HepG2 (cell line): ENCODE measurements around the gene MAIP1. TPM values are rescaled to one million over a fixed set of nuclear protein-coding genes. Genes with fewer than 3 reads are reported as not detected.

Experiments
- ETV6 ChIP-seq: sonication (generic); formaldehyde crosslinking; conservative IDR thresholded peaks from 2 replicates; pipeline ENCODE4 v1.4.0; 2020; ENCODE audit warnings: missing genetic modification reagents
- HNRNPLL ChIP-seq: fragments of 200-400 bp; formaldehyde crosslinking; IDR thresholded peaks from 2 replicates; pipeline ENCODE4 v1.6.1; 2017; ENCODE audit warnings: mild to moderate bottlenecking, low read depth, low read length; ENCODE audit not compliant: poor library complexity, severe bottlenecking
- JARID2 ChIP-seq: sonication (generic); formaldehyde crosslinking; IDR thresholded peaks from 2 replicates; pipeline ENCODE4 v1.8.1; 2023; ENCODE audit warnings: missing genetic modification reagents, inconsistent platforms; ENCODE audit not compliant: insufficient replicate concordance
- KAT7 ChIP-seq: IDR thresholded peaks from 2 replicates; pipeline ENCODE4 v1.6.1; 2018; ENCODE audit warnings: borderline replicate concordance, missing compliant biosample characterization
- KMT2A ChIP-seq: sonication (generic); formaldehyde crosslinking; IDR thresholded peaks from 2 replicates; pipeline ENCODE4 v1.4.0; 2020; ENCODE audit warnings: missing genetic modification reagents
- NAIF1 ChIP-seq: sonication (generic); formaldehyde crosslinking; IDR thresholded peaks from 2 replicates; pipeline ENCODE4 v1.5.0; 2020; ENCODE audit warnings: mild to moderate bottlenecking, missing genetic modification reagents, borderline replicate concordance
- NFE2 ChIP-seq: sonication (generic); formaldehyde crosslinking; IDR thresholded peaks from 2 replicates; pipeline ENCODE4 v1.4.0; 2020; ENCODE audit warnings: missing genetic modification reagents
- PCBP2 ChIP-seq: fragments of 200-400 bp; formaldehyde crosslinking; optimal IDR thresholded peaks from 2 replicates; pipeline ENCODE3; 2018; ENCODE audit warnings: low read length, low read depth; ENCODE audit not compliant: poor library complexity, severe bottlenecking
- POLR2A ChIP-seq, 2 experiments: IDR thresholded peaks; 2 replicates each; pipeline ENCODE4 v1.6.1; 2011; ENCODE audit warnings: low read depth in 2 of 2, low read length in 2 of 2, mild to moderate bottlenecking in 1 of 2, moderate library complexity in 1 of 2; ENCODE audit not compliant: insufficient read depth in 1 of 2
- SALL1 ChIP-seq: sonication (generic); formaldehyde crosslinking; IDR thresholded peaks from 2 replicates; pipeline ENCODE4 v1.8.0; 2022; ENCODE audit warnings: mild to moderate bottlenecking, missing genetic modification reagents
- SNAPC4 ChIP-seq: sonication (generic); formaldehyde crosslinking; IDR thresholded peaks from 2 replicates; pipeline ENCODE4 v1.4.0; 2020; ENCODE audit warnings: mild to moderate bottlenecking, missing genetic modification reagents
- TEF ChIP-seq: sonication (generic); formaldehyde crosslinking; IDR thresholded peaks from 2 replicates; pipeline ENCODE4 v1.5.0; 2020; ENCODE audit warnings: missing genetic modification reagents
- TFAP4 ChIP-seq: sonication (generic); IDR thresholded peaks from 2 replicates; pipeline ENCODE4 v1.6.1; 2016; ENCODE audit warnings: low read depth, borderline replicate concordance
- TMF1 ChIP-seq: sonication (generic); formaldehyde crosslinking; IDR thresholded peaks from 2 replicates; pipeline ENCODE4 v1.8.1; 2022; ENCODE audit warnings: low read depth, missing genetic modification reagents
- U2AF1 ChIP-seq: fragments of 200-400 bp; formaldehyde crosslinking; optimal IDR thresholded peaks from 2 replicates; pipeline ENCODE3; 2017; ENCODE audit warnings: mild to moderate bottlenecking, low read depth, low read length
- ZFP90 ChIP-seq: sonication (generic); formaldehyde crosslinking; IDR thresholded peaks from 2 replicates; pipeline ENCODE4 v1.8.0; 2022; ENCODE audit warnings: missing genetic modification reagents, mild to moderate bottlenecking, inconsistent platforms, borderline replicate concordance
- ZHX1 ChIP-seq: sonication (generic); formaldehyde crosslinking; IDR thresholded peaks from 2 replicates; pipeline ENCODE4 v1.8.1; 2022; ENCODE audit warnings: low read depth, mild to moderate bottlenecking, missing genetic modification reagents
- ZNF33A ChIP-seq: sonication (generic); formaldehyde crosslinking; IDR thresholded peaks from 2 replicates; pipeline ENCODE4 v1.5.1; 2020; ENCODE audit warnings: missing genetic modification reagents, mild to moderate bottlenecking, moderate library complexity, borderline replicate concordance
- ZNF790 ChIP-seq: sonication (generic); formaldehyde crosslinking; IDR thresholded peaks from 2 replicates; pipeline ENCODE4 v1.8.0; 2022; ENCODE audit warnings: missing genetic modification reagents, mild to moderate bottlenecking, borderline replicate concordance
- polyA plus RNA-seq, 8 experiments: library from polyadenylated mRNA; depleted of rRNA in 3 of 8; stranded (reverse) in 7 of 8; unstranded in 1 of 8; fragments of >200 nt; fragmentation: Illumina TruSeq in 4 of 8; extraction: Trizol in 4 of 8; gene quantifications; 2 replicates each; pipeline versions ENCODE4 v1.2.1 to v1.2.3, GENCODE V29; 2011 to 2016; ENCODE audit warnings: low read depth in 4 of 8, missing spikeins in 1 of 8, mixed read lengths in 1 of 8; ENCODE audit not compliant: insufficient read depth in 1 of 8
- total RNA-seq, 5 experiments: library from RNA; depleted of rRNA; stranded (reverse); fragments of >200 nt; fragmentation: Illumina TruSeq; extraction: Trizol; gene quantifications; 2 replicates each; pipeline ENCODE4 v1.2.3, GENCODE V29; 2016; ENCODE audit warnings: low read depth in 1 of 5

Gene MAIP1
- total and polyA plus RNA-seq, 2 of the 13 experiments (the other 11 are each of a cell fraction or from before 2014, with no cell fraction given) = 22.3 to 72.9 TPM

GRCh38 chr2:199911052-199911876 is 44.1 kb upstream of the MAIP1 start, which contains the start of gene C2orf69 (continued):
- TF ChIP-seq ZHX1 (CRISPR knock-in tag) (peak; percentile 76; the same call in 1 of the 2 replicates), U2AF1 (peak; percentile 56), TMF1 (CRISPR knock-in tag) (peak; percentile 92), ZFP90 (CRISPR knock-in tag) (peak; percentile 81; the same call in 1 of the 2 replicates), ZNF33A (CRISPR knock-in tag) (no peak), KAT7 (CRISPR knock-in tag) (peak; percentile 99), TFAP4 (0 out of 2 replicates have a peak, but pooled peaks have one; percentile 3), TEF (CRISPR knock-in tag) (peak; percentile 15; the same call in 1 of the 2 replicates), JARID2 (CRISPR knock-in tag) (no peak), POLR2A (IDR thresholded peaks at IDR 0.05; ENCODE audit: insufficient read depth in 1 of 2, low read depth in 2 of 2, low read length in 2 of 2) (peak; percentile 92 to 93; a peak in 3 of 4 replicates), SNAPC4 (CRISPR knock-in tag) (peak; percentile 75; the same call in 1 of the 2 replicates), ETV6 (CRISPR knock-in tag) (peak; percentile 85), HNRNPLL (peak; percentile 97), SALL1 (CRISPR knock-in tag) (peak; percentile 81), KMT2A (CRISPR knock-in tag) (peak; percentile 97), NAIF1 (peak; percentile 29), ZNF790 (CRISPR knock-in tag) (peak; percentile 68; the same call in 1 of the 2 replicates), NFE2 (CRISPR knock-in tag) (no peak), PCBP2 (no peak)
